WTC11 (cell line): Measurements from ENCODE around the gene ACRV1. TPM values are rescaled to one million over a fixed set of nuclear protein-coding genes. Genes with fewer than 3 reads are reported as not detected.

Experiments used
- ATAC-seq: fragments of 200-7000 bp; cut with Tn5 transposase; 2 replicates; pipeline ENCODE4 v1.10.0; 2021; ENCODE audit warnings: mild to moderate bottlenecking, moderate library complexity
- CTCF ChIA-PET: fragments of 300-600 bp; sonication (Branson Sonifier 250); formaldehyde crosslinking; loops from one replicate; lab custom pipeline; 2021; ENCODE audit warnings: antibody characterized with exemption; lab: Charles Lee
- POLR2A ChIA-PET: fragments of 350-600 bp; sonication (Branson Sonifier 250); formaldehyde crosslinking; loops from one replicate; lab custom pipeline; 2021; ENCODE audit warnings: antibody characterized with exemption; lab: Charles Lee
- DNase-seq: peaks from one replicate; pipeline ENCODE4 v3.0.0; 2021; ENCODE audit warnings: low spot score
- H3K27ac Mint-ChIP-seq: 2 replicates; pipeline ENCODE4 v1.8.0; 2021; ENCODE audit warnings: mixed read lengths
- H3K27me3 Mint-ChIP-seq: 2 replicates; pipeline ENCODE4 v1.8.0; 2021; ENCODE audit warnings: low read depth, mild to moderate bottlenecking, moderate library complexity, mixed read lengths
- H3K36me3 Mint-ChIP-seq: 2 replicates; pipeline ENCODE4 v1.8.0; 2021; ENCODE audit warnings: mixed read lengths
- H3K4me1 Mint-ChIP-seq: 2 replicates; pipeline ENCODE4 v1.8.0; 2022; ENCODE audit warnings: mixed read lengths
- H3K4me3 Mint-ChIP-seq: 2 replicates; pipeline ENCODE4 v1.8.0; 2021; ENCODE audit warnings: mild to moderate bottlenecking, moderate library complexity, mixed read lengths
- H3K9me3 Mint-ChIP-seq: 2 replicates; pipeline ENCODE4 v1.8.0; 2021; ENCODE audit warnings: mixed read lengths
- ATF1 ChIP-seq: sonication (generic); formaldehyde crosslinking; IDR thresholded peaks from 2 replicates; pipeline ENCODE4 v1.8.1; 2023; ENCODE audit warnings: mild to moderate bottlenecking, moderate library complexity, missing genetic modification reagents
- E2F1 ChIP-seq: sonication (generic); formaldehyde crosslinking; IDR thresholded peaks from 2 replicates; pipeline ENCODE4 v1.8.0; 2022; ENCODE audit warnings: mild to moderate bottlenecking, missing genetic modification reagents
- ELF4 ChIP-seq: sonication (generic); formaldehyde crosslinking; IDR thresholded peaks from 2 replicates; pipeline ENCODE4 v1.8.1; 2022; ENCODE audit warnings: low read depth, mild to moderate bottlenecking, moderate library complexity, missing genetic modification reagents
- FOXK1 ChIP-seq: sonication (generic); formaldehyde crosslinking; IDR thresholded peaks from 2 replicates; pipeline ENCODE4 v1.8.0; 2022; ENCODE audit warnings: mild to moderate bottlenecking, moderate library complexity, missing genetic modification reagents
- IRF2 ChIP-seq: sonication (generic); formaldehyde crosslinking; IDR thresholded peaks from 2 replicates; pipeline ENCODE4 v1.8.0; 2022; ENCODE audit warnings: low read depth, missing genetic modification reagents, borderline replicate concordance
- MLX ChIP-seq: sonication (generic); formaldehyde crosslinking; IDR thresholded peaks from 2 replicates; pipeline ENCODE4 v1.8.1; 2023; ENCODE audit warnings: mild to moderate bottlenecking, missing genetic modification reagents, moderate library complexity
- MXD4 ChIP-seq: fragments of 250-450 bp; sonication (Bioruptor Pico); IDR thresholded peaks from 2 replicates; pipeline ENCODE4 v1.8.0; 2021; ENCODE audit warnings: mild to moderate bottlenecking, moderate library complexity, borderline replicate concordance
- NFATC4 ChIP-seq: fragments of 250-450 bp; sonication (Bioruptor Pico); IDR thresholded peaks from 2 replicates; pipeline ENCODE4 v1.9.0; 2021; ENCODE audit warnings: mild to moderate bottlenecking
- RELA ChIP-seq: sonication (generic); formaldehyde crosslinking; IDR thresholded peaks from 2 replicates; pipeline ENCODE4 v1.8.1; 2022; ENCODE audit warnings: missing genetic modification reagents, mild to moderate bottlenecking, borderline replicate concordance
- SOX15 ChIP-seq: fragments of 250-450 bp; sonication (Bioruptor Pico); IDR thresholded peaks from 2 replicates; pipeline ENCODE4 v1.9.0; 2021; ENCODE audit warnings: mild to moderate bottlenecking
- SP1 ChIP-seq: sonication (generic); formaldehyde crosslinking; conservative IDR thresholded peaks from 2 replicates; pipeline ENCODE4 v1.8.1; 2022; ENCODE audit warnings: missing genetic modification reagents
- STAT6 ChIP-seq: sonication (generic); formaldehyde crosslinking; conservative IDR thresholded peaks from 2 replicates; pipeline ENCODE4 v1.8.1; 2023; ENCODE audit warnings: mild to moderate bottlenecking, low read depth, missing genetic modification reagents, moderate library complexity
- TEAD4 ChIP-seq: sonication (generic); formaldehyde crosslinking; IDR thresholded peaks from 2 replicates; pipeline ENCODE4 v1.8.0; 2022; ENCODE audit warnings: mild to moderate bottlenecking, missing genetic modification reagents
- TP53 ChIP-seq: sonication (generic); formaldehyde crosslinking; IDR thresholded peaks from 2 replicates; pipeline ENCODE4 v1.8.1; 2023; ENCODE audit warnings: mild to moderate bottlenecking, missing genetic modification reagents
- USF2 ChIP-seq: sonication (generic); formaldehyde crosslinking; IDR thresholded peaks from 2 replicates; pipeline ENCODE4 v1.8.1; 2023; ENCODE audit warnings: mild to moderate bottlenecking, missing genetic modification reagents, moderate library complexity
- ZMAT4 ChIP-seq: fragments of 250-450 bp; sonication (Bioruptor Pico); IDR thresholded peaks from 2 replicates; pipeline ENCODE4 v1.9.0; 2021; ENCODE audit warnings: mild to moderate bottlenecking
- ZNF121 ChIP-seq: sonication (generic); formaldehyde crosslinking; IDR thresholded peaks from 2 replicates; pipeline ENCODE4 v1.8.0; 2023; ENCODE audit warnings: missing genetic modification reagents
- ZNF281 ChIP-seq: sonication (generic); formaldehyde crosslinking; IDR thresholded peaks from 2 replicates; pipeline ENCODE4 v1.8.0; 2023; ENCODE audit warnings: mild to moderate bottlenecking, missing genetic modification reagents
- ZSCAN18 ChIP-seq: fragments of 250-450 bp; sonication (Bioruptor Pico); IDR thresholded peaks from 2 replicates; pipeline ENCODE4 v2.1.2; 2022; ENCODE audit warnings: mild to moderate bottlenecking, moderate library complexity
- total RNA-seq: library from RNA; stranded (reverse); gene quantifications from 3 replicates; pipeline ENCODE4 v1.2.3, GENCODE V29; 2021

ACRV1 gene
- total RNA-seq, 1 experiment from 2014 or later = not detected

GRCh38 chr11:125627236-125627910 is 53.3 kb downstream of the ACRV1 start:
- no peaks in the 10 kb centered on the region for H3K9me3 Mint-ChIP-seq
- CTCF ChIA-PET = interaction anchor here (0.6 to 1.0 kb wide), 2 partner anchors 14 to 198 kb away, joined by 3 read pairs; no protein-coding TSS in a partner anchor
- H3K27me3 Mint-ChIP-seq = no peaks in the 10 kb centered on the region
- DNase-seq = no peak
- H3K36me3 Mint-ChIP-seq = peaks cover 32% of the 10 kb centered on the region
- peak overlapping the region; percentile 88 for H3K4me3 Mint-ChIP-seq
- peak overlapping the region; percentile 97 for H3K27ac Mint-ChIP-seq
- POLR2A ChIA-PET = no interaction called here
- peaks cover 13% of the 10 kb centered on the region for H3K4me1 Mint-ChIP-seq
- no peak for ATAC-seq
- TF ChIP-seq FOXK1 (CRISPR knock-in tag) (no peak), ZSCAN18 (CRISPR knock-in tag) (no peak), USF2 (CRISPR knock-in tag) (no peak), SOX15 (CRISPR knock-in tag) (no peak), E2F1 (CRISPR knock-in tag) (no peak), ATF1 (CRISPR knock-in tag) (no peak), STAT6 (CRISPR knock-in tag) (no peak), NFATC4 (CRISPR knock-in tag) (no peak), IRF2 (CRISPR knock-in tag) (no peak), RELA (CRISPR knock-in tag) (no peak), TP53 (CRISPR knock-in tag) (no peak), MLX (CRISPR knock-in tag) (no peak)

GRCh38 chr11:125626288-125626950 is 54.2 kb downstream of the ACRV1 start:
- H3K27ac Mint-ChIP-seq = peak overlapping the region; percentile 97
- peak overlapping the region; percentile 88 for H3K4me3 Mint-ChIP-seq
- CTCF ChIA-PET = interaction anchor here (0.6 to 1.6 kb wide), 8 partner anchors 9 to 277 kb away, joined by 3 to 4 read pairs (median 3); partner anchors contain the start of gene PUS3
- ATAC-seq (peak; percentile 5), DNase-seq (peak; percentile 85)
- POLR2A ChIA-PET = interaction anchor here (0.5 to 2.1 kb wide), 2 partner anchors 34 to 57 kb away, joined by 3 to 9 read pairs; partner anchors contain the start of genes EI24 and STT3A
- H3K27me3 Mint-ChIP-seq = no peaks in the 10 kb centered on the region
- peaks cover 13% of the 10 kb centered on the region for H3K4me1 Mint-ChIP-seq
- H3K36me3 Mint-ChIP-seq = peaks cover 31% of the 10 kb centered on the region
- no peaks in the 10 kb centered on the region for H3K9me3 Mint-ChIP-seq
- no peak for TF ChIP-seq ZMAT4 (CRISPR knock-in tag)
- TF ChIP-seq SP1 (CRISPR knock-in tag) = no peak
- TF ChIP-seq TEAD4 (CRISPR knock-in tag) = no peak
- no peak for TF ChIP-seq ZNF281
- TF ChIP-seq ZNF121 (CRISPR knock-in tag) = no peak
- no peak for TF ChIP-seq MLX (CRISPR knock-in tag)
- no peak for TF ChIP-seq ELF4
- no peak for TF ChIP-seq MXD4
